GM10266 (cell line): Measurements from ENCODE around the gene MAGI3.

Experiments
- DNase-seq: peaks from one replicate; pipeline ENCODE4 v3.0.0; 2012; ENCODE audit errors: extremely low spot score
- TF ChIP-seq, protein P1 (sequence below): IDR thresholded peaks from 2 replicates; pipeline ENCODE4 v1.5.1; 2012; ENCODE audit warnings: mild to moderate bottlenecking, low read depth; ENCODE audit not compliant: control insufficient read depth, insufficient read depth; ENCODE audit errors: missing control alignments

Gene MAGI3

DNA sequence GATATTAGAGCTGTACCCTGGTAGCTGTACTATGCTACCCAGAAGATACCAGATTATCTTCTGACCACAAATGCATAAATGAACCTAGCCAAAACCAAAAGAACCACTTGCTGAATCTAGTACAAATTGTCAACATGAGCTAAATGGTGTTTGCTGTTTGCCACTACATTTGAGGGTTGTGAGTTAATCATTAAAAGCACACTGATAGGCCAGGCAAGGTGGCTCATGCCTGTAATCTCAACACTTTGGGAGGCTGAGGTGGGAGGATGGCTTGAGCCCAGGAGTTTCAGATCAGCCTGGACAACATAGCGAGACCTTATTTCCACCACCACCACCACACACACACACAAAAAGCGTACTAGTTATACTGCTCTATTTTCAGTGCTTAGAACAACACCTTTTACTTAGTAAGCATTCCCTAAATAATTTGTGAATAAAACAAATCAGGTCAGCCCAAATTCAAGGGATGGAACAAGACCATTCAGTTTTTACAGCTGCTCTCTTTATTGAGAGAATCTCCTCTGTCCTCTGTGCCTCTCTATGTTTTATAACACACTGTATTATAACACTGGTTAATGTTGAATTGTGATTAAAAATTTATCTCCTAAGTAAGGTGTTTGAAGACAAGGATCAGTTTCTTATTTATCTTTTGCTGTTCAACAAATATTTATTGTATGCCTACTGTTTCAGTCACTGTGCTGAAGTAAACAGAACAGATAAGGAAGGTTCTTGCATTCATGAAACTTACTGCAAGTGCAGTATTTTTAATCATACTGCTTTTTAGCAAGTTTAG is 44.0 kb downstream of the MAGI3 start:
- DNase-seq, result no peak
- TF ChIP-seq, protein P1, sequence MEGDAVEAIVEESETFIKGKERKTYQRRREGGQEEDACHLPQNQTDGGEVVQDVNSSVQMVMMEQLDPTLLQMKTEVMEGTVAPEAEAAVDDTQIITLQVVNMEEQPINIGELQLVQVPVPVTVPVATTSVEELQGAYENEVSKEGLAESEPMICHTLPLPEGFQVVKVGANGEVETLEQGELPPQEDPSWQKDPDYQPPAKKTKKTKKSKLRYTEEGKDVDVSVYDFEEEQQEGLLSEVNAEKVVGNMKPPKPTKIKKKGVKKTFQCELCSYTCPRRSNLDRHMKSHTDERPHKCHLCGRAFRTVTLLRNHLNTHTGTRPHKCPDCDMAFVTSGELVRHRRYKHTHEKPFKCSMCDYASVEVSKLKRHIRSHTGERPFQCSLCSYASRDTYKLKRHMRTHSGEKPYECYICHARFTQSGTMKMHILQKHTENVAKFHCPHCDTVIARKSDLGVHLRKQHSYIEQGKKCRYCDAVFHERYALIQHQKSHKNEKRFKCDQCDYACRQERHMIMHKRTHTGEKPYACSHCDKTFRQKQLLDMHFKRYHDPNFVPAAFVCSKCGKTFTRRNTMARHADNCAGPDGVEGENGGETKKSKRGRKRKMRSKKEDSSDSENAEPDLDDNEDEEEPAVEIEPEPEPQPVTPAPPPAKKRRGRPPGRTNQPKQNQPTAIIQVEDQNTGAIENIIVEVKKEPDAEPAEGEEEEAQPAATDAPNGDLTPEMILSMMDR, result no peak

DNA sequence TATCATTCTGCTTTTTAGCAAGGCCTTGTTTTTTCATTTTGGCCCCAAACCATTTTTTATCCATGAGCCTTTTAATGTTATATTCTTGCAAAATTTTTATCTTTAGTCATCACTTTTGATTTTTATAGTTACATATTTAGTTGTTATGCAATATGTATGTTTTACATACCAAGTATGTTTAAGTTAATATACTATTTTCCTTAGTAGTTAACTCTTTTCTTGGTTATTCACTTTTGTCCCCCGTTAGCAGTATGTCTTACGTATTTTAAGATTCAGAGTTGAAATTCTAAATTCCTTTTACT is 44.5 kb downstream of the MAGI3 start:
- no peak for DNase-seq
- TF ChIP-seq, protein P1, result no peak

DNA sequence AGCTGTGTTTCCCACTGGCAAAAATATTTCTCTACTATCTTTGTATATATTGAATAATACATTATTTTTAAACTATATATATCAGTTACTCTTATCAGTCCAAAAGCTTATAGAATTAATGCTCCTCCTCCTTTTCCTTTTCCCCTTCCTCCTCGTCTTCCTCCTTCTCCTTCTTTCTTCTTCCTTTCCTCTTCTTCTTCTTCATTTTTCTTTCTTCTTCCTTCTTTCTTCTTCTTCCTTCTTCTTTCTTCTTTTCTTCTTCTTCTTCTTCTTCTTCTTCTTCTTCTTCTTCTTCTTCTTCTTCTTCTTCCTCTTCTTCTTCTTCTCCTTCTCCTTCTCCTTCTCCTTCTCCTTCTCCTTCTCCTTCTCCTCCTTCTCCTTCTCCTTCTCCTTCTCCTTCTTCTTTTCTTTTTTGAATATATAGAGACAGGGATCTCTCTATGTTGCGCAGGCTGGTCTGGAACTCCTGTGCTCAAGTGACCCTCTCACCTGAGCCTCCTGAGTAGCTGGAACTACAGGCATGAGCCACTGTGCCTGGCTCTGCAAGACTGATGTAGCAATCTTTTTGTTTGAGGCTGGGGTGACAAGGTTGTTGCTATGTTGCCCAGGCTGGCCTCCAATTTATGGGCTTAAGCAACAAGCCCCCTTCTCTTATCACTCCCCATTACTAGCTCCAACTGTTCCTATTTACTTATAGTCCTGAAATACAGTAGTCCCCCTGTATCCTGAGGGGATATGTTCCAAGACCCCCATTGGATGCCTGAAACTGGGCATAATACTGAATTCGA is 47.4 kb downstream of the MAGI3 start:
- no peak for DNase-seq
- TF ChIP-seq, protein P1, result no peak

DNA sequence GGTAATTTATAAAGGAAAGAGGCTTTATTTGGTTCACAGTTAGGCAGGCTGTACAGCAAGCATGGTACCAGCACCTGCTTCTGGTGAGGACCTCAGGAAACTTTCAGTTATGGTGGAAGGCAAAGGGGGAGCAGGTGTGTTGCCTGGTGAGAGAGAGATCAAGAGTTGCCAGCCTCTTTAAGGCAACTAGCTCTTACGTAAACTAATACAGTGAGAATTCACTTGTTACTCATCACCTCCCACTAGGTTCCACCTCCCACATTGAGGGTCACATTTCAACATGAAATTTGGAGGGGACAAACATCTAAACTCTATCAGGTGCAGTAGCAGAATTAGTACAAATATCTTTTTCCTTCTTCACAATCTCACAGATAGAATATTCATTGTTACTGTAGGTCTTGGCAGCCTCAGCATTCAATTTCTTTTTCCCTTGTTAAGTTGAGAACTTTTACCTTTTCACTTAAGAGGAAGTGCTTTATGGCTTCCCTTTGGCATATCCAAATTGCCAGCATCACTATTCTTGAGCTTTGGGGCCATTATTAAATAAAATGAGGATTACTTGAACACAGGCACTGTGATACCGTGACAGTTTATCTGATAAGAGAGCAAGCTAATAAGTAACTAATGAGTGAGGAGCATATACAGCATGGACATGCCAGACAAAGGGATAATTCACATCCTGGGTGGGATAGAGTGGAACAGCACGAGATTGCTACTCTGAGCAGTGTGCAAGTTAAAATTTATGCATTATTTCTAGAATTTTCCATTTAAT is 48.4 kb downstream of the MAGI3 start:
- TF ChIP-seq, protein P1, result no peak
- DNase-seq, result no peak

DNA sequence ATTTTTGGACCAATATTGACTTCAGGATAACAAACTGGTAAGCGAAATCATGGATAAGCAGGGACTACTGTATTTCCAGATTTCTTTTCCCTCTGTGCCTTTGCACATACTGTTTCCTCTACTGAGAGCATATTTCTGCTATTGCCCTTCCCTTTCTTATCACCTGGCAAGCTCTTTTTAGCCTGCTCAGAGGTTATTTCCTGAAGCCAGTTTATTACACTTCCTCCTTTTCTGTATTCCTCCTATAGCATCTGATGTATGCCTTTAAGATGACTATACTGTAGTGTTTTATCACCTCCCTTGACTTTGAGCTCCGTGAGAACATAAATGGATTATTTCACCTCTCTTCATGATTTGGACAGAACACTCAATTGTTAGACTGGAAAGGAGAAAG is 49.0 kb downstream of the MAGI3 start:
- no peak for DNase-seq
- TF ChIP-seq, protein P1, result no peak

DNA sequence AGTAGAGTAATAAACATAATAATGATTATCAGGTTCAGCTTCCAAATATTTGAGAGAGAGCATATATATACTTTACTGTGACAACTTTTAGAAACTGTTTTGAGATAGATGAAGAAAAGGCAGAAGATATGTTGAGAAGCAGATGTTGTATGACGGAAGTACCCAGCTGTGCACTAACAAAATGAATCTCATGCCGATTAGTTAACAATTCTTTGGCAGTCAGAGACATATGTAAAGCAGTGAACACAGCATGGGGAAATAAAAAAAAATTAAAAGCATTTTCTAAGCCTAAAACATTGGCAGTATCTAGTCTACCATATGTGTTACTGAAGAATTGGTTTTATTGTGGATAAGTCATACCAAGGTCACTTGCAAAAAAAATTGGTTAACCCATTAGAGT is 51.8 kb downstream of the MAGI3 start:
- no peak for DNase-seq

More for the DNA sequence above, 51.8 kb downstream of the MAGI3 start:
- TF ChIP-seq, protein P1, result no peak
